Measurements from ENCODE around the gene ACMSD. TPM values are rescaled to one million over a fixed set of nuclear protein-coding genes. Genes with fewer than 3 reads are reported as not detected.

Gene ACMSD
- total and polyA plus RNA-seq, 9 of the 15 experiments (the other 6 are each of a cell fraction or from before 2014, with no cell fraction given) = not detected

DNA sequence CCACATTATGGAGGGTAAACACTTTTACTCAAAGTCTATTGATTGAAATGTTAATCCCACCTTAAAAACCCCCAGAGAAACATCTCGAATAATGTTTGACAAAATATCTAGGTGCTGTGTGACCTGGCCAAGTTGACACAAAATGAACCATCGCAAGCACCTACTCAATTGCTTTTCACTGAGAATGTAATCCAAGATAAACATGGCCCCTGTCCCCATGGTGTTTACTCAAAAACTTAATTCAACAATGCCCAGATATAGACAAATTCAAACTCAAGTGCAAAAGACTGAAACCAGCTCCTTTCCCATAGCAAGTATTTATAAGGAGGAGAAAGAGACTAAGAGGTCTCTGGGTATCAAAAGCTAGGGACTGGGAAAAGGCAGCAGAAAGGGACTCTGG lies 15.0 kb upstream of the ACMSD start (continued):
- TF ChIP-seq SMAD3 (CRISPR knock-in tag; conservative IDR thresholded peaks at IDR 0.05) (no peak), RB1 (IDR thresholded peaks at IDR 0.05; ENCODE audit: low read depth) (no peak), ZNF778 (CRISPR knock-in tag; IDR thresholded peaks at IDR 0.05) (no peak), XRCC5 (IDR thresholded peaks at IDR 0.05; ENCODE audit: low read depth, low read length) (no peak), ZNF57 (CRISPR knock-in tag; IDR thresholded peaks at IDR 0.05) (no peak), ARID2 (IDR thresholded peaks at IDR 0.05) (no peak), MGA (IDR thresholded peaks at IDR 0.05) (no peak), KLF13 (tag; IDR thresholded peaks at IDR 0.05; ENCODE audit: borderline replicate concordance, low read depth) (no peak)
